GM18499 (cell line): Measurements from ENCODE around the gene PCGF1.

Experiments
- ATAC-seq: cut with Tn5 transposase; IDR thresholded peaks from one replicate; pipeline ENCODE4 v1.9.1; 2021; ENCODE audit warnings: moderate number of reproducible peaks; ENCODE audit not compliant: insufficient read depth, unreplicated experiment

Gene PCGF1

GRCh38 chr2:74516650-74517049 is 9.2 kb upstream of the PCGF1 start:
- ATAC-seq, result no peak

GRCh38 chr2:74515981-74516633 is 8.6 kb upstream of the PCGF1 start:
- no peak for ATAC-seq

- no peak for ATAC-seq
Measured at GRCh38 chr2:74515271-74515980, 7.9 kb upstream of the PCGF1 start.

- no peak for ATAC-seq
Measured at GRCh38 chr2:74514368-74515270, 7.1 kb upstream of the PCGF1 start, which contains the start of gene TLX2. TSS of gene TLX2 (plus strand) at chr2:74514450. CDS start at chr2:74514807, 357 bp downstream.

- no peak for ATAC-seq
Measured at GRCh38 chr2:74513605-74514367, 6.3 kb upstream of the PCGF1 start.

GRCh38 chr2:74512744-74513604 is 5.5 kb upstream of the PCGF1 start:
- no peak for ATAC-seq

GRCh38 chr2:74511104-74511989 is 3.9 kb upstream of the PCGF1 start:
- no peak for ATAC-seq

GRCh38 chr2:74510272-74510671 is 2.8 kb upstream of the PCGF1 start:
- no peak for ATAC-seq

- ATAC-seq, result no peak
Measured at GRCh38 chr2:74507926-74508520, 528 bp upstream of the PCGF1 start.

GRCh38 chr2:74505448-74506246 is 1.8 kb downstream of the PCGF1 start:
- no peak for ATAC-seq

- ATAC-seq, result no peak
Measured at GRCh38 chr2:74504591-74504990, 2.9 kb downstream of the PCGF1 start.

GRCh38 chr2:74503506-74504475 is 3.7 kb downstream of the PCGF1 start:
- ATAC-seq, result no peak

- ATAC-seq, result no peak
Measured at GRCh38 chr2:74502720-74503505, 4.6 kb downstream of the PCGF1 start.

- ATAC-seq, result no peak
Measured at GRCh38 chr2:74502147-74502719, 5.3 kb downstream of the PCGF1 start.
